Measurements from ENCODE around the gene DHX32. TPM values are rescaled to one million over a fixed set of nuclear protein-coding genes. Genes with fewer than 3 reads are reported as not detected.

The DHX32 gene
- total RNA-seq, 4 donors from 2014 or later = 22.1 to 31.5 (median 27.5) TPM

GRCh38 chr10:125883211-125883610 is 2.1 kb upstream of the DHX32 start:
- H3K4me1 ChIP-seq = no peaks in the 10 kb centered on the region
- TF ChIP-seq POLR2A (IDR thresholded peaks at IDR 0.05) (no peak), EP300 (IDR thresholded peaks at IDR 0.05) (no peak)
- no peak overlapping the region for H3K4me3 ChIP-seq
- H3K27me3 ChIP-seq = no peaks in the 10 kb centered on the region
- ATAC-seq = no peak
- H3K9me3 ChIP-seq = no peaks in the 10 kb centered on the region
- peaks cover 0 to 25% of the 10 kb centered on the region in 2 donors for H3K36me3 ChIP-seq
- H3K27ac ChIP-seq = no peak overlapping the region
- 71 to 90% methylated on average over 1 to 2 of the region's 3 CpGs for WGBS, 2 donors (ENCODE audit: low coverage in 1 of 2)

DNA sequence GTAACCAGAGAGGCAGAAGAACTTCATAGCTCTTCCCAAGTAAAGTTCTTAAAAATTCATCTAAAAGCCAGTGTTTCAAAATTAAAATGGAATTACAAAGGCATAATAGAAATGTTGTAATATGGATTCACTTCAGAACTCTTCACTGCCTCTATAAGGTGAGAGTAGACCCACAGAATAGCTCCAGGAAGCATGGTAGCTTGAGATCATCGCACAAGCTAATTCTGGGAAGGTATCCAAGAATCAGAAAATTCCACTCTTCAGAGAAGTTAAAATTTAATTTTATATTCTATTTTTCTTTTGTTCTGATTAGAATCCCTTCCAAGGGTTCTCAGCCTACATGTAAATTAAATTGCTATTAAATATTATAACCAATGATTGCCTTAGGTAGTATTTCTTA is 1.5 kb upstream of the DHX32 start:
- ATAC-seq = no peak
- Histone ChIP-seq H3K4me1 (no peaks in the 10 kb centered on the region), H3K36me3 (peaks cover 0 to 26% of the 10 kb centered on the region in 2 donors), H3K27ac (no peak overlapping the region), H3K4me3 (no peak overlapping the region), H3K9me3 (no peaks in the 10 kb centered on the region), H3K27me3 (no peaks in the 10 kb centered on the region)
- TF ChIP-seq CTCF (IDR thresholded peaks at IDR 0.05) = no peak
- TF ChIP-seq EP300 (IDR thresholded peaks at IDR 0.05) = no peak
- no peak for TF ChIP-seq POLR2A (IDR thresholded peaks at IDR 0.05)
- TF ChIP-seq POLR2AphosphoS5 (IDR thresholded peaks at IDR 0.05) = no peak
- 67% methylated on average over 1 of the region's 1 CpG for WGBS, 2 donors (ENCODE audit: low coverage in 1 of 2)

GRCh38 chr10:125880719-125881118 is 373 bp downstream of the DHX32 start:
- no peak overlapping the region for H3K27ac ChIP-seq
- no peak overlapping the region for H3K4me3 ChIP-seq
- no peaks in the 10 kb centered on the region for H3K9me3 ChIP-seq
- no peaks in the 10 kb centered on the region for H3K4me1 ChIP-seq
- TF ChIP-seq CTCF (IDR thresholded peaks at IDR 0.05) (no peak), POLR2AphosphoS5 (IDR thresholded peaks at IDR 0.05) (no peak), POLR2A (IDR thresholded peaks at IDR 0.05) (no peak), EP300 (IDR thresholded peaks at IDR 0.05) (no peak)
- peaks cover 0 to 40% of the 10 kb centered on the region in 2 donors for H3K36me3 ChIP-seq
- H3K27me3 ChIP-seq = no peaks in the 10 kb centered on the region
- WGBS, 2 donors (ENCODE audit: low coverage in 1 of 2) = 53 to 54% methylated on average over 6 of the region's 6 CpGs
- ATAC-seq = no peak

- Histone ChIP-seq H3K27me3 (no peaks in the 10 kb centered on the region), H3K36me3 (peaks cover 0 to 38% of the 10 kb centered on the region in 2 donors), H3K4me3 (no peak overlapping the region), H3K27ac (no peak overlapping the region), H3K4me1 (no peaks in the 10 kb centered on the region), H3K9me3 (no peaks in the 10 kb centered on the region)
- ATAC-seq = no peak
- WGBS, 2 donors (ENCODE audit: low coverage in 1 of 2) = 82 to 94% methylated on average over 7 to 10 of the region's 11 CpGs
- TF ChIP-seq POLR2AphosphoS5 (IDR thresholded peaks at IDR 0.05) = no peak
These were observed 1.9 kb downstream of the DHX32 start for GRCh38 chr10:125878957-125879835.

DNA sequence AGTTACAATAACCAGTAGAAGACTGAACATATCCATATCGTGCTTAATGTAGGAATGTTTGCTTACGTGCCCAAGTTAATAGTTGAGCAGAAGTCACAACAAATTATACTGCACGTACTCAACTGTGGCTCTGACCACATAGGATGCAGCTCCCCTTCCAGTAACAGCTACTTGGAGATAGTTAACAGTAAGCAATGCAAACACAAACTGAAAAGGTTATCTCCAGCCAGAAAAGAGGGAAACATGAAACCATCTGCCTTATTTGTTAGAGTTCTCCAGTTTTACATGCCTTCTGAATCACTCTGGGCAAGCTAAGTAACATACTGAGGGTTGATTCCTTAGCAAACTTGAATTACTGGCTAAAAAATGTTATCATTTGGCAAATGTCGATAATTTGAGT is 9.8 kb downstream of the DHX32 start:
- no peak for TF ChIP-seq POLR2A (IDR thresholded peaks at IDR 0.05)
- TF ChIP-seq EP300 (IDR thresholded peaks at IDR 0.05) = no peak
- no peak for TF ChIP-seq CTCF (IDR thresholded peaks at IDR 0.05)
- TF ChIP-seq POLR2AphosphoS5 (IDR thresholded peaks at IDR 0.05) = no peak
- peaks cover 0 to 19% of the 10 kb centered on the region in 2 donors for H3K36me3 ChIP-seq
- H3K27ac ChIP-seq = no peak overlapping the region
- H3K4me1 ChIP-seq = no peaks in the 10 kb centered on the region
- H3K4me3 ChIP-seq = no peak overlapping the region
- H3K9me3 ChIP-seq = no peaks in the 10 kb centered on the region
- 73 to 77% methylated on average over 4 of the region's 4 CpGs for WGBS, 2 donors (ENCODE audit: low coverage in 1 of 2)
- ATAC-seq = no peak
- H3K27me3 ChIP-seq = no peaks in the 10 kb centered on the region

Data from gastroesophageal sphincter (tissue), 4 donors.